IMR-90 (cell line): ENCODE measurements around the gene DNAJC5. TPM values are rescaled to one million over a fixed set of nuclear protein-coding genes. Genes with fewer than 3 reads are reported as not detected.
"Not testable (repeated sequence)": the region's sequence is repeated elsewhere in the genome, so short reads cannot be mapped to it uniquely, and the experiment has no call there.

Source experiments
- ATAC-seq: fragments of 200-7000 bp; cut with Tn5 transposase; 2 replicates; pipeline ENCODE4 v1.9.1; 2020; ENCODE audit warnings: low read depth, mild to moderate bottlenecking, moderate library complexity
- BruUV-seq: library from RNA; stranded (reverse); fragments of 400-500 nt; replicated peaks from 2 replicates; lab custom pipeline; 2021; lab: Mats Ljungman, UMichigan
- CTCF ChIA-PET: fragments of 300-600 bp; formaldehyde crosslinking; extraction: SDS; loops from one replicate; lab custom pipeline; 2021; ENCODE audit warnings: antibody characterized with exemption; lab: Yijun Ruan, JAX
- POLR2A ChIA-PET: fragments of 300-600 bp; sonication (Branson Sonifier 250); formaldehyde crosslinking; loops from one replicate; lab custom pipeline; 2022; ENCODE audit warnings: antibody characterized with exemption; ENCODE audit not compliant: unreplicated experiment; lab: Charles Lee
- DNase-seq: peaks from one replicate; pipeline ENCODE4 v3.0.0; 2013
- H2AFZ ChIP-seq: replicated peaks from 2 replicates; pipeline ENCODE3; 2013; ENCODE audit warnings: low read length, mild to moderate bottlenecking; ENCODE audit not compliant: poor library complexity
- H2AK5ac ChIP-seq: 2 replicates; pipeline ENCODE4 v1.6.1; 2013; ENCODE audit warnings: low read depth, low read length, inconsistent platforms
- H2AK9ac ChIP-seq: replicated peaks from 2 replicates; pipeline ENCODE3; 2013; ENCODE audit warnings: mild to moderate bottlenecking, low read depth, low read length, moderate library complexity; ENCODE audit not compliant: poor library complexity
- H2BK120ac ChIP-seq: 2 replicates; pipeline ENCODE4 v1.6.1; 2013; ENCODE audit warnings: low read depth, low read length, inconsistent platforms
- H2BK15ac ChIP-seq: 3 replicates; pipeline ENCODE4 v1.6.1; 2013; ENCODE audit warnings: low read depth, low read length, inconsistent platforms
- H2BK20ac ChIP-seq: 2 replicates; pipeline ENCODE4 v1.6.1; 2013; ENCODE audit warnings: low read depth, mild to moderate bottlenecking, inconsistent platforms, low read length, moderate library complexity
- H2BK5ac ChIP-seq: 2 replicates; pipeline ENCODE4 v1.6.1; 2013; ENCODE audit warnings: mild to moderate bottlenecking, low read depth, low read length, inconsistent platforms; ENCODE audit not compliant: poor library complexity, severe bottlenecking
- H3K14ac ChIP-seq: replicated peaks from 2 replicates; pipeline ENCODE4 v1.6.1; 2013; ENCODE audit warnings: low read depth, low read length, inconsistent platforms
- H3K18ac ChIP-seq: 2 replicates; pipeline ENCODE4 v1.6.1; 2013; ENCODE audit warnings: low read depth, low read length, control low read depth
- H3K23ac ChIP-seq: 2 replicates; pipeline ENCODE4 v1.6.1; 2013; ENCODE audit warnings: low read depth, low read length, inconsistent platforms
- H3K27ac ChIP-seq: 2 replicates; pipeline ENCODE4 v1.5.1; 2013; ENCODE audit warnings: mild to moderate bottlenecking, control low read depth, low read length; ENCODE audit not compliant: insufficient read depth
- H3K27me3 ChIP-seq: 2 replicates; pipeline ENCODE4 v1.6.1; 2013; ENCODE audit warnings: low read length; ENCODE audit not compliant: control insufficient read depth, insufficient read depth
- H3K36me3 ChIP-seq: 2 replicates; pipeline ENCODE4 v1.6.1; 2013; ENCODE audit warnings: low read length, mixed read lengths; ENCODE audit not compliant: control insufficient read depth, insufficient read depth
- H3K4ac ChIP-seq: 2 replicates; pipeline ENCODE4 v1.6.1; 2013; ENCODE audit warnings: low read depth, low read length, inconsistent platforms
- H3K4me1 ChIP-seq: 2 replicates; pipeline ENCODE4 v1.6.1; 2013; ENCODE audit warnings: low read length, mixed read lengths; ENCODE audit not compliant: control insufficient read depth, insufficient read depth
- H3K4me2 ChIP-seq: 2 replicates; pipeline ENCODE4 v1.6.1; 2013; ENCODE audit warnings: low read depth, mild to moderate bottlenecking, control low read depth, low read length, moderate library complexity
- H3K4me3 ChIP-seq: 2 replicates; pipeline ENCODE4 v1.5.1; 2013; ENCODE audit warnings: low read depth, mild to moderate bottlenecking, control low read depth, low read length, moderate library complexity; ENCODE audit not compliant: insufficient read depth
- H3K56ac ChIP-seq: 2 replicates; pipeline ENCODE4 v1.6.1; 2013; ENCODE audit warnings: low read length, inconsistent platforms; ENCODE audit not compliant: insufficient read depth; ENCODE audit errors: extremely low read depth
- H3K79me1 ChIP-seq, 2 experiments: 2 replicates each; pipeline ENCODE4 v1.6.1; 2013; ENCODE audit warnings: low read length in 2 of 2, inconsistent platforms in 1 of 2, low read depth in 1 of 2
- H3K9ac ChIP-seq: 2 replicates; pipeline ENCODE4 v1.6.1; 2013; ENCODE audit warnings: low read depth, low read length, control low read depth
- H3K9me1 ChIP-seq: 2 replicates; pipeline ENCODE4 v1.6.1; 2013; ENCODE audit warnings: low read length, inconsistent platforms; ENCODE audit not compliant: insufficient read depth
- H3K9me3 ChIP-seq: 2 replicates; pipeline ENCODE4 v1.6.1; 2013; ENCODE audit warnings: low read length; ENCODE audit not compliant: control insufficient read depth, insufficient read depth
- H4K20me1 ChIP-seq: 2 replicates; pipeline ENCODE4 v1.6.1; 2013; ENCODE audit warnings: low read length, inconsistent platforms; ENCODE audit not compliant: insufficient read depth
- H4K5ac ChIP-seq: 2 replicates; pipeline ENCODE4 v1.6.1; 2013; ENCODE audit warnings: mild to moderate bottlenecking, low read depth, low read length, control low read depth
- H4K8ac ChIP-seq, 2 experiments: 2 replicates each; pipeline ENCODE4 v1.6.1; 2013; ENCODE audit warnings: low read depth in 2 of 2, low read length in 2 of 2, control low read depth in 1 of 2, inconsistent platforms in 1 of 2
- H4K91ac ChIP-seq: 2 replicates; pipeline ENCODE4 v1.6.1; 2013; ENCODE audit warnings: low read depth, low read length, inconsistent platforms; ENCODE audit not compliant: insufficient read depth
- WGBS, 2 experiments: methylation state at CpG; one replicate each; pipeline versions ENCODE4 v1.1.5 to v1.1.7; 2013; ENCODE audit warnings: missing lambda C conversion rate in 2 of 2; ENCODE audit not compliant: insufficient read length in 1 of 2; ENCODE audit errors: extremely low coverage in 2 of 2; 5-methylcytosine and 5-hydroxymethylcytosine counted together
- dilution Hi-C: fragments of 300-500 bp; cut with HindIII; formaldehyde crosslinking; loops from one replicate; pipeline ENCODE4 v1.14.3; 2018; ENCODE audit warnings: low sequenced_read_pairs; ENCODE audit not compliant: unreplicated experiment
- in situ Hi-C: fragments of 300-500 bp; cut with MboI; formaldehyde crosslinking; loops from 3 replicates; pipeline ENCODE4 v1.14.3; 2019; ENCODE audit warnings: low sequenced_read_pairs, inconsistent platforms, mixed read lengths
- intact Hi-C: fragments of 100-400 bp; cut with micrococcal nuclease; formaldehyde crosslinking; loops from 2 replicates; pipeline ENCODE4 v1.10.0; 2022
- polyA plus RNA-seq, 3 experiments: library from polyadenylated mRNA; depleted of rRNA; stranded (reverse); fragments of >200 nt; gene quantifications; 2 replicates each; pipeline ENCODE4 v1.2.3, GENCODE V29; 2012; ENCODE audit warnings: low replicate concordance in 1 of 3
- total RNA-seq: library from RNA; depleted of rRNA; stranded (reverse); fragments of >200 nt; gene quantifications from 2 replicates; pipeline ENCODE4 v1.2.3, GENCODE V29; 2012

The DNAJC5 gene
- total and polyA plus RNA-seq, 2 of the 4 experiments (the other 2 are of a cell fraction): 35.6 to 45.2 TPM

GRCh38 chr20:63929473-63929883 lies 34.6 kb downstream of the DNAJC5 start:
- Histone ChIP-seq H4K20me1 (peaks cover 73% of the 10 kb centered on the region), H3K36me3 (peaks cover 60% of the 10 kb centered on the region), H3K79me1 (peaks cover 32 to 60% of the 10 kb centered on the region in 2 experiments)
- H3K4me3 ChIP-seq, H3K56ac ChIP-seq, H4K5ac ChIP-seq, ATAC-seq, H4K91ac ChIP-seq, H2AK5ac ChIP-seq, H2BK5ac ChIP-seq, H2BK120ac ChIP-seq, H3K4ac ChIP-seq, intact Hi-C loops, H2AFZ ChIP-seq, dilution Hi-C loops, H2AK9ac ChIP-seq, H3K14ac ChIP-seq, H2BK15ac ChIP-seq, H3K23ac ChIP-seq, H3K18ac ChIP-seq, BruUV-seq, H3K9me3 ChIP-seq, H3K9ac ChIP-seq, H3K27ac ChIP-seq, H4K8ac ChIP-seq, H2BK20ac ChIP-seq, DNase-seq, CTCF ChIA-PET, H3K4me2 ChIP-seq, H3K9me1 ChIP-seq, H3K4me1 ChIP-seq, POLR2A ChIA-PET, in situ Hi-C loops, H3K27me3 ChIP-seq: not testable (repeated sequence)
- 94% methylated on average over 31 of the region's 31 CpGs; no CpG with 5 or more reads in 1 of the 2 experiments for WGBS, 2 experiments
